Lower leg skin (tissue), 4 donors: ENCODE results near the gene LGR4. TPM values are rescaled to one million over a fixed set of nuclear protein-coding genes. Genes with fewer than 3 reads are reported as not detected.

Experiments
- DNase-seq, 2 donors: peaks; one replicate each; pipeline ENCODE4 v3.0.0-alpha.2; 2019; ENCODE audit warnings: low spot score in 2 of 2
- H3K4me3 ChIP-seq: fragments of 200-600 bp; sonication (generic); 2 replicates; pipeline ENCODE4 v1.5.1; 2017; ENCODE audit warnings: mild to moderate bottlenecking, low read depth; ENCODE audit not compliant: poor library complexity, severe bottlenecking
- POLR2A ChIP-seq, 2 donors: fragments of 450-650 bp; IDR thresholded peaks; one replicate each; pipeline ENCODE4 v1.6.1; 2016 to 2017; ENCODE audit warnings: antibody characterized with exemption in 2 of 2, mild to moderate bottlenecking in 1 of 2, moderate library complexity in 1 of 2
- WGBS, 2 donors: methylation state at CpG; one replicate each; pipeline ENCODE4 v1.1.5; 2018; 5-methylcytosine and 5-hydroxymethylcytosine counted together
- intact Hi-C: fragments of 100-400 bp; cut with DNase I; formaldehyde crosslinking; loops from one replicate; pipeline ENCODE4 v1.15.0; 2023; ENCODE audit warnings: low total_unique reads
- total RNA-seq, 4 donors: library from RNA; depleted of rRNA; stranded (reverse); fragments of >200 nt; gene quantifications; one replicate each; pipeline ENCODE4 v1.1.0, GENCODE V29; 2016
- TF ChIP-seq, protein P1 (sequence below), 3 donors: fragments of 450-650 bp; IDR thresholded peaks; one replicate each; pipeline ENCODE4 v1.5.1; 2016; ENCODE audit warnings: antibody characterized with exemption in 3 of 3, mild to moderate bottlenecking in 3 of 3, moderate library complexity in 2 of 3

Gene LGR4
- total RNA-seq, 4 donors from 2014 or later = 32.0 to 70.2 (median 50.4) TPM

DNA sequence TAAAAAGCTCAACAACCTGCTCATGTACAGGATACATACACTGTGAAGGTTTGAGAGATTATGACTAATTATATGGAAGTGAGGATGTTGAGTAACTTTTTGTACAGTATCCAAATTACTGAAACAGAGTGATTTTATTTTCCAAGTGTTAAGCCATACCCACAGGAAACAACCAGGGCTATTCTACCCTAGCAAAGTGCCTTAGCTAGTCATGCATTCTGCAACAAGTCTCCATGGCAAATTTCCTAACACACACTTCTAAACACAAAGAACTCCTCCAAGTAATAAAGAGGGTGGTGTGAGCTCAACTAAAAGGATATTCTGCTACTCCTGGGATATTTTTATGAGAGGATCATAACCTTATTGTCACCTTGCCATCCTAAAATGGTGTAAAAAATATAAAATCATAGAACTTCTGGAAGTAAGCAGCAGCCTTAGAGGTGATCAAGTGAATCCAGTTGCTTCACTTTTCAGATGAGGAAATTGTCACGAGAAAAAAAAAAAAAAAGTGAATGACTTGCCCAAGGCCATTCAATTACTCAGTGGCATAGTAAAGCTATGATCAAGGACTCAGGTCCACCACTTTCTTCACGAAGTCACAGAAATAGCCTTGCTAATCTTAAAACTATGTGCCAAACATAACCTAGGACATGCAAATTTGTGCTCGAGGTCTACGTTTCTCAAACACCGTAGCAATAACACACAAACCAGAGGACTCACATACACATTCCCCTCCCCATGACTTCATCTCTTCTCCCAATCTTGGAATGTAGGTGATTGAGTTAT, 4.2 kb downstream of the LGR4 start:
- 30 to 41% methylated on average over 5 of the region's 5 CpGs for WGBS, 2 donors
- no peak for TF ChIP-seq POLR2A (IDR thresholded peaks at IDR 0.05)
- TF ChIP-seq, protein P1, sequence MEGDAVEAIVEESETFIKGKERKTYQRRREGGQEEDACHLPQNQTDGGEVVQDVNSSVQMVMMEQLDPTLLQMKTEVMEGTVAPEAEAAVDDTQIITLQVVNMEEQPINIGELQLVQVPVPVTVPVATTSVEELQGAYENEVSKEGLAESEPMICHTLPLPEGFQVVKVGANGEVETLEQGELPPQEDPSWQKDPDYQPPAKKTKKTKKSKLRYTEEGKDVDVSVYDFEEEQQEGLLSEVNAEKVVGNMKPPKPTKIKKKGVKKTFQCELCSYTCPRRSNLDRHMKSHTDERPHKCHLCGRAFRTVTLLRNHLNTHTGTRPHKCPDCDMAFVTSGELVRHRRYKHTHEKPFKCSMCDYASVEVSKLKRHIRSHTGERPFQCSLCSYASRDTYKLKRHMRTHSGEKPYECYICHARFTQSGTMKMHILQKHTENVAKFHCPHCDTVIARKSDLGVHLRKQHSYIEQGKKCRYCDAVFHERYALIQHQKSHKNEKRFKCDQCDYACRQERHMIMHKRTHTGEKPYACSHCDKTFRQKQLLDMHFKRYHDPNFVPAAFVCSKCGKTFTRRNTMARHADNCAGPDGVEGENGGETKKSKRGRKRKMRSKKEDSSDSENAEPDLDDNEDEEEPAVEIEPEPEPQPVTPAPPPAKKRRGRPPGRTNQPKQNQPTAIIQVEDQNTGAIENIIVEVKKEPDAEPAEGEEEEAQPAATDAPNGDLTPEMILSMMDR (IDR thresholded peaks at IDR 0.05) = no peak
- DNase-seq = no peak
- intact Hi-C loops = no loop called here
- no peak overlapping the region for H3K4me3 ChIP-seq

DNA sequence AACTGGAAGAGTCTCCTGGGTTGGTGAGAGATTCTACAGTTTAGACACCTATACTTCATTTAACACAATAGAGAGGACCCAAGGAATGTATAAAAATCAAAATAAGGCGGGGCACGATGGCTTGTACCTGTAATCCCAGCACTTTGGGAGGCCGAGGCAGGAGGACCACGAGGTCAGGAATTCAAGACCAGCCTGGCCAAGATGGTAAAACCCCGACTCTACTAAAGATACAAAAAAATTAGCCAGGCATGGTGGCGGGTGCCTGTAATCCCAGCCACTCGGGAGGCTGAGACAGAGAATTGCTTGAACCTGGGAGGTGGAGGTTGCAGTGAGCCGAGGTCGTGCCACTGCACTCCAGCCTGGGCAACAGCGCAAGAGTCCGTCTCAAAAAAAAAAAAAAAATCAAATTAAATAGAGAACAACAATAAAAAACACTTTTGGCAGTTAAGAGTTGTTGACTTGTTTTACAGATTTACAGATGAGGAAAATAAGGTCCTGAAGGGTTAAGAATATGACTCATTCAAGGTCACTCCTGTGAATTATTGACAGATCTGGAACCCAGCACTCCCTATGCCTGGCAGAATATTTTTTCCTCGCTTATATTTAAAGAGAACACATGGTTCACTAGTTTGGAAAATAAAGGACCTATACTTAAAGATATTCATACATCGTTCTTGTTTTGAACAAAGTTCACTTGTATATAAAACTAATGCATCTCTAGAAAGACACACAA, 5.2 kb downstream of the LGR4 start:
- TF ChIP-seq, protein P1 (IDR thresholded peaks at IDR 0.05) = no peak
- TF ChIP-seq POLR2A (IDR thresholded peaks at IDR 0.05) = no peak
- H3K4me3 ChIP-seq = no peak overlapping the region
- DNase-seq = no peak
- WGBS, 2 donors = 78 to 84% methylated on average over 13 of the region's 13 CpGs
- intact Hi-C loops = no loop called here

- DNase-seq = no peak
- TF ChIP-seq POLR2A (IDR thresholded peaks at IDR 0.05) = no peak
- TF ChIP-seq, protein P1 (IDR thresholded peaks at IDR 0.05) = no peak
- H3K4me3 ChIP-seq = no peak overlapping the region
- 37 to 46% methylated on average over 1 of the region's 1 CpG for WGBS, 2 donors
- intact Hi-C loops = no loop called here
Measured at GRCh38 chr11:27466363-27466762, 6.2 kb downstream of the LGR4 start.

DNA sequence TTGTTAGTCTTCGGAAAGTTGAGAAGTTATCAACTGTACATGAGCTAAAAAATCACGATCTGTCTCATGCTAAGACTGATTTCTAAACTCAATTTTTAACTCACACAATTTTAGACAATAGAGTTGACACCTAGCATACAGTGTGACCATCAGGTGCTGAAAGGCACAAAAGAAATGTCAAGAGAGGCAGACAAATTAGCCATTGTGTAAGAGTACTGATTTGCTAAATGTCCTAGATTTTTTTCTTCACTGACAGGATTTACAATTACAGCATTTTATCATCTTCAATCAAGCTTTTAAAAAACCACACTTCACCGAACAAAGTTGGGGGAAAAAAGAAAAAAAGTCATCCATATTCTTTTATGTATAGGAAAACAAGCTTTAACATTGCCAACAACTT, 7.0 kb downstream of the LGR4 start:
- WGBS, 2 donors = 40 to 47% methylated on average over 3 of the region's 3 CpGs
- TF ChIP-seq, protein P1 (IDR thresholded peaks at IDR 0.05) = no peak
- no peak for TF ChIP-seq POLR2A (IDR thresholded peaks at IDR 0.05)
- H3K4me3 ChIP-seq = no peak overlapping the region
- intact Hi-C loops = no loop called here
- DNase-seq = no peak

DNA sequence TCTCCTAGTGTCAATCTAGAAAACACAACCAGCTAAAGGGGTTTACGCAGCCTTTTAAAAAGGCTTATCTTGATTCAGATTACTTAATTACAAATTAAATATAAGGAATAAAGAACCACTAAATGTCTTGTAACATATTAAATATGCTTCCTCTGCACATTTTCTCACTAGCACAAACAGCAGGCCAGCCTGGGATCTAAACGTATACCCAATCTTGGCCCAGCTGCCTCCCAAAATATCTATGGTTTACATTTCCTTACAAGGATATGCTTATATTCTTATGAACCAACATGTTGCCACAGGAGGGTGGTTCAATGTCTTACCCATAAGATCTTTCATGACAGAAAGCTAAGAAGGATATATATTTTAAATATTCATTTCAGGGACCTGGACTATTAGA, 7.7 kb downstream of the LGR4 start:
- no peak for DNase-seq
- intact Hi-C loops = no loop called here
- no peak overlapping the region for H3K4me3 ChIP-seq
- TF ChIP-seq, protein P1 (IDR thresholded peaks at IDR 0.05) = no peak
- no peak for TF ChIP-seq POLR2A (IDR thresholded peaks at IDR 0.05)
- WGBS, 2 donors = 47 to 57% methylated on average over 2 of the region's 2 CpGs
